ENCODE measurements around the gene GSG1. TPM values are rescaled to one million over a fixed set of nuclear protein-coding genes. Genes with fewer than 3 reads are reported as not detected.

The GSG1 gene
- total RNA-seq, 1 donor = 0.36 TPM

- Histone ChIP-seq H3K36me3 (ENCODE audit: insufficient read depth, low read length) (no peaks in the 10 kb centered on the region), H3K4me1 (ENCODE audit: insufficient read depth, low read length) (peaks cover 38% of the 10 kb centered on the region), H2AFZ (ENCODE audit: low read length) (no peak overlapping the region), H4K20me1 (ENCODE audit: insufficient read depth, low read length) (no peaks in the 10 kb centered on the region), H3K4me3 (ENCODE audit: insufficient read depth, low read length) (no peak overlapping the region), H3K9me3 (ENCODE audit: low read depth, low read length) (no peaks in the 10 kb centered on the region), H3K27ac (ENCODE audit: low read depth, low read length) (peak overlapping the region; percentile 62), H3K27me3 (ENCODE audit: insufficient read depth, low read length) (no peaks in the 10 kb centered on the region), H3K4me2 (ENCODE audit: insufficient read depth, low read length) (peak overlapping the region; percentile 57), H3K79me2 (ENCODE audit: insufficient read depth, low read length) (no peaks in the 10 kb centered on the region)
- DNase-seq (ENCODE audit: insufficient read length, low spot score, missing footprints) = no peak
- TF ChIP-seq, protein P1, sequence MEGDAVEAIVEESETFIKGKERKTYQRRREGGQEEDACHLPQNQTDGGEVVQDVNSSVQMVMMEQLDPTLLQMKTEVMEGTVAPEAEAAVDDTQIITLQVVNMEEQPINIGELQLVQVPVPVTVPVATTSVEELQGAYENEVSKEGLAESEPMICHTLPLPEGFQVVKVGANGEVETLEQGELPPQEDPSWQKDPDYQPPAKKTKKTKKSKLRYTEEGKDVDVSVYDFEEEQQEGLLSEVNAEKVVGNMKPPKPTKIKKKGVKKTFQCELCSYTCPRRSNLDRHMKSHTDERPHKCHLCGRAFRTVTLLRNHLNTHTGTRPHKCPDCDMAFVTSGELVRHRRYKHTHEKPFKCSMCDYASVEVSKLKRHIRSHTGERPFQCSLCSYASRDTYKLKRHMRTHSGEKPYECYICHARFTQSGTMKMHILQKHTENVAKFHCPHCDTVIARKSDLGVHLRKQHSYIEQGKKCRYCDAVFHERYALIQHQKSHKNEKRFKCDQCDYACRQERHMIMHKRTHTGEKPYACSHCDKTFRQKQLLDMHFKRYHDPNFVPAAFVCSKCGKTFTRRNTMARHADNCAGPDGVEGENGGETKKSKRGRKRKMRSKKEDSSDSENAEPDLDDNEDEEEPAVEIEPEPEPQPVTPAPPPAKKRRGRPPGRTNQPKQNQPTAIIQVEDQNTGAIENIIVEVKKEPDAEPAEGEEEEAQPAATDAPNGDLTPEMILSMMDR (IDR thresholded peaks at IDR 0.05; ENCODE audit: extremely low read depth, low read depth, low read length) = no peak
Observed at GRCh38 chr12:13093848-13094220, 9.6 kb downstream of the GSG1 start.

DNA sequence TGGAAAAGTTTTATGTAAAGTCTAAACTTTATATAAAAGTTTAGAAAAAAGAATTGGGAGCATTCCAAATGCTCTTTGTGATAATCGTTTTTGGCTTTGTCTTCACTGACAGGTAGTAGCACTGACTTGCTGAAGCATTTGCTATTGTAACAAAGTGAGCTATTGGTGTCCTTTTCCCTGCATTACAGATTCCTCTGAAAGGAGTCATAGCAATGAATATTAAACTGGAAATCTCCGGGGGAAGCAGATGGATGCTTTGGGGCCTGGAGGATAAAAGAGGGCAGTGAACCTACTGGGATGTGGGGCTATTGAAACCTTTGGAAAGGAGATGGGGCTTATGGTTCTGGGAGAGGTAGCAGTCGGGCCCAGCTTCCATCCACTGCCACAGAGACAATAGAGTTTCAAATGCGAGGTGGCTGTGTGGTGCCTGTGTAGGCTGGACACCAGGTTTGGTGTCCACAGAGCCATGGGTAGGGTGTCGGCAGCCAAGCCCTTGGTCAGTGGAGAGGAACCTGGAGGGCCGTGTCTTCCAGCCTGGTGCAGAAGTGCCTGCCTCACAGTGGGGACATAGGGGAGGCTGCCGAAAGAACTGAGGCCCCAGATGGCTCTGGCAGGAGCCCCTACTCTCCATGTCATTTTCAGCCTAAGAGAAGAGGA lies 10.1 kb downstream of the GSG1 start:
- Histone ChIP-seq H3K27me3 (ENCODE audit: insufficient read depth, low read length) (no peaks in the 10 kb centered on the region), H3K36me3 (ENCODE audit: insufficient read depth, low read length) (no peaks in the 10 kb centered on the region), H3K27ac (ENCODE audit: low read depth, low read length) (peak overlapping the region; percentile 62), H3K4me3 (ENCODE audit: insufficient read depth, low read length) (no peak overlapping the region), H3K9me3 (ENCODE audit: low read depth, low read length) (no peaks in the 10 kb centered on the region), H4K20me1 (ENCODE audit: insufficient read depth, low read length) (no peaks in the 10 kb centered on the region), H3K4me1 (ENCODE audit: insufficient read depth, low read length) (peaks cover 36% of the 10 kb centered on the region), H3K4me2 (ENCODE audit: insufficient read depth, low read length) (peak overlapping the region; percentile 57), H3K79me2 (ENCODE audit: insufficient read depth, low read length) (no peaks in the 10 kb centered on the region), H2AFZ (ENCODE audit: low read length) (peak overlapping the region; percentile 65)
- DNase-seq (ENCODE audit: insufficient read length, low spot score, missing footprints) = peak; percentile 78
- TF ChIP-seq, protein P1 (IDR thresholded peaks at IDR 0.05; ENCODE audit: extremely low read depth, low read depth, low read length) = no peak

DNA sequence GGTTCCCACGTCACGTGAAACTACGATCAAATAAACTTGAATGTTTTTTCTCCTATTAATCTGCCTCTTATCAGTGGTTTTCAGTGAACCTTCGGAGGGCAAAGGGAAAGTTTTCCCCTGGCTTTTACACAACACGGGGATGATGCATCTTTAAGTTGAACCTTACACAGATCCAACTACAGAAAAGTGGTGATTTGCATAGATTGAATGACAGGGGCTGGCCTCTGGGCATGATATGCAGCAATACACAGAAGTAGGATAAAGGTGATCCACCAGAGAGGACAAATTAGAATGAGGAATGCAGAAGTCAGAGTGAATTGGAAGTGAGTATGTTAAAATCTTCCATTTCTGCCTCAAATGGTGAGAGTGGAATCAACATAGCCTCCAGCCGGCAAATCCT lies 11.6 kb downstream of the GSG1 start:
- TF ChIP-seq, protein P1 (IDR thresholded peaks at IDR 0.05; ENCODE audit: extremely low read depth, low read depth, low read length) = no peak
- DNase-seq (ENCODE audit: insufficient read length, low spot score, missing footprints) = no peak
- no peaks in the 10 kb centered on the region for H3K36me3 ChIP-seq (ENCODE audit: insufficient read depth, low read length)
- H3K4me3 ChIP-seq (ENCODE audit: insufficient read depth, low read length) = no peak overlapping the region
- no peaks in the 10 kb centered on the region for H3K9me3 ChIP-seq (ENCODE audit: low read depth, low read length)
- no peaks in the 10 kb centered on the region for H4K20me1 ChIP-seq (ENCODE audit: insufficient read depth, low read length)
- no peak overlapping the region for H3K27ac ChIP-seq (ENCODE audit: low read depth, low read length)
- H3K4me2 ChIP-seq (ENCODE audit: insufficient read depth, low read length) = no peak overlapping the region
- no peak overlapping the region for H2AFZ ChIP-seq (ENCODE audit: low read length)
- no peaks in the 10 kb centered on the region for H3K79me2 ChIP-seq (ENCODE audit: insufficient read depth, low read length)
- peaks cover 24% of the 10 kb centered on the region for H3K4me1 ChIP-seq (ENCODE audit: insufficient read depth, low read length)
- H3K27me3 ChIP-seq (ENCODE audit: insufficient read depth, low read length) = no peaks in the 10 kb centered on the region

- no peaks in the 10 kb centered on the region for H3K36me3 ChIP-seq (ENCODE audit: insufficient read depth, low read length)
- no peaks in the 10 kb centered on the region for H3K79me2 ChIP-seq (ENCODE audit: insufficient read depth, low read length)
- TF ChIP-seq, protein P1 (IDR thresholded peaks at IDR 0.05; ENCODE audit: extremely low read depth, low read depth, low read length) = no peak
Observed at GRCh38 chr12:13090054-13090453, 13.4 kb downstream of the GSG1 start.

More at GRCh38 chr12:13090054-13090453, 13.4 kb downstream of the GSG1 start:
- Histone ChIP-seq H3K4me1 (ENCODE audit: insufficient read depth, low read length) (peaks cover 23% of the 10 kb centered on the region), H3K9me3 (ENCODE audit: low read depth, low read length) (no peaks in the 10 kb centered on the region), H3K4me2 (ENCODE audit: insufficient read depth, low read length) (no peak overlapping the region), H3K27ac (ENCODE audit: low read depth, low read length) (no peak overlapping the region), H4K20me1 (ENCODE audit: insufficient read depth, low read length) (no peaks in the 10 kb centered on the region), H3K4me3 (ENCODE audit: insufficient read depth, low read length) (no peak overlapping the region), H2AFZ (ENCODE audit: low read length) (no peak overlapping the region), H3K27me3 (ENCODE audit: insufficient read depth, low read length) (no peaks in the 10 kb centered on the region)
- DNase-seq (ENCODE audit: insufficient read length, low spot score, missing footprints) = no peak

All from osteoblast (primary cell).